Measurements from ENCODE around the gene SPATA9.
A peak's percentile ranks its signal among the peaks of the same experiment; 100 is the strongest.

SPATA9 gene

DNA sequence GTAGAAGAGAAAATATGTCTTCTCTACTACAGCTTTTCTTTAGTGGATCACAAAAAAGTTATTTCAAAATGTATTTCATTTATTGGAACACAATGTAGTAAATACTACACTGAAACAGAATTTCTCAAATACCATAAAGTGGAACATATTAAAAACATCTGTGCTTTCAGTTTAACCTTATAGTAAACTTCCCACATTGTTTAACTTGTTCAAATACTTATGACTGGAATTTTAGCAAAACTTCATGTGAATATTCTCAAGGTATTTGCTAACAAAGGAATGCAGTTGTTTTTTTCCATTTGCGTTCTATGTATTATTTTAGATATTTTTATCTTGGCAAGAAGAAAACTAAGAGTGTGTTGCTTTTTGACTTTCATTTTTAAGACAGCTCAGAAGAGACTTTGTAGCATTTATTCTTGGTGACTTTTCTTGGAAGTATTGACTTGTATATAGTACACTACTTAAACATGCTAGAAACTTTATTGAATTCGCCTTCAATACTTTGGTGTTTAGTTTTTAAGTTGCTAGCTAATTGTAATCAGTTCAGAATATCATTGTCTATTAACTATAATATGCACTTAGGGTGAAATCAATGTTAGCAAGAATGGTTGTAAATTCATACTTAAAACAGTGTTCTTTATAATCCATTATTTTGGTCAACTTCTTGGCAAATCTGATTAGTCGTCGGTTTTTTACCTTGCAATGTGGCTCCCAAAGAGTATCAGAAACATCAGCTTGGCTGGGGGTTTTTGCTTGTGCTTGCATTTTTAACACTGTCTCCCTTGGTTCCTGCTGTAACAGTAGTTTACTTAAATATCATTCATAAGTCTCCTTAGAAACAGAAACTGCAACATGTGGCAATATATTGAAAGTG is 43.4 kb upstream of the SPATA9 start:
- H2AFZ ChIP-seq (ENCODE audit: low read length, unreplicated experiment) = peak overlapping the region; percentile 70
- H3K4me1 ChIP-seq (ENCODE audit: control insufficient read depth, insufficient read depth, low read length, unreplicated experiment) = peaks cover 68% of the 10 kb centered on the region
- H3K36me3 ChIP-seq (ENCODE audit: insufficient read depth, low read length) = no peaks in the 10 kb centered on the region
- no peaks in the 10 kb centered on the region for H3K27me3 ChIP-seq (ENCODE audit: insufficient read depth, low read length)
- H3K79me2 ChIP-seq (ENCODE audit: control insufficient read depth, insufficient read depth, low read length, unreplicated experiment) = peaks cover under 1% of the 10 kb centered on the region
- H3K4me3 ChIP-seq (ENCODE audit: low read depth, low read length) = peak overlapping the region; percentile 68
- peak overlapping the region; percentile 56 for H3K27ac ChIP-seq (ENCODE audit: low read depth, low read length)

DNA sequence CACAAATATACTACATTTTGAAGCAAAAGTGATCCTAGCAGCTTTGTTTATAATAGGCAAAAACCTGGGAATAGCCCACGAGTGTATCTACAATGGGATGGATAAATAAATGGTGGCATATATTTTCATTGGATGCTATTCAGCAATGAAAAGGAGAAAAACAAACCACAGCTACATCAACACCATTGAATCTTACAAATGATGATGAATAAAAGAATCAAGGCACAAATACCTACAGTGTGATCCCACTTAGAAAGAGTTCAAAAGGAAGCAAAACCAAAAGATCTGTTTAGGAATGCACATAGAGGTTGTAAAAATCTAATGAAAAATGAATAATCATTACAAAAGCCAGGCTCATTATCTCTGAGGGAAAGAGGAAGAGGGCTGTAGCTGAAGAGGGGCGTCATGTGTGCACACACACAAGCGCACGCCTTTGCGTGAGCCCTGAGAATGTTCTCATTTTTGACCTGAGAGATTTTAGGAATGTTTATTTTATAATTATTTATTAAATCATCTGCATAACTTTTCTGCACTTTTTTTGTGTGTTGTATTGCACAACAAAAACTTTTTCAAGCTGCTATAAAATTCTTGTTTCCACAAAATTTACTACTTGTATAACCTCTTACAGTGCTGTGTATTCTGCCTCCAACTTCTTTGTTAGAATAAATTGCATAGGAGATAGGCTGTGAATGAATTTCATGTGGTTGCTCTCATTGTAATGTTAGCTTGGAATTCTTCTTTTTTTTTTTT is 42.5 kb upstream of the SPATA9 start:
- no peaks in the 10 kb centered on the region for H3K27me3 ChIP-seq (ENCODE audit: insufficient read depth, low read length)
- H2AFZ ChIP-seq (ENCODE audit: low read length, unreplicated experiment) = peak overlapping the region; percentile 70

DNA sequence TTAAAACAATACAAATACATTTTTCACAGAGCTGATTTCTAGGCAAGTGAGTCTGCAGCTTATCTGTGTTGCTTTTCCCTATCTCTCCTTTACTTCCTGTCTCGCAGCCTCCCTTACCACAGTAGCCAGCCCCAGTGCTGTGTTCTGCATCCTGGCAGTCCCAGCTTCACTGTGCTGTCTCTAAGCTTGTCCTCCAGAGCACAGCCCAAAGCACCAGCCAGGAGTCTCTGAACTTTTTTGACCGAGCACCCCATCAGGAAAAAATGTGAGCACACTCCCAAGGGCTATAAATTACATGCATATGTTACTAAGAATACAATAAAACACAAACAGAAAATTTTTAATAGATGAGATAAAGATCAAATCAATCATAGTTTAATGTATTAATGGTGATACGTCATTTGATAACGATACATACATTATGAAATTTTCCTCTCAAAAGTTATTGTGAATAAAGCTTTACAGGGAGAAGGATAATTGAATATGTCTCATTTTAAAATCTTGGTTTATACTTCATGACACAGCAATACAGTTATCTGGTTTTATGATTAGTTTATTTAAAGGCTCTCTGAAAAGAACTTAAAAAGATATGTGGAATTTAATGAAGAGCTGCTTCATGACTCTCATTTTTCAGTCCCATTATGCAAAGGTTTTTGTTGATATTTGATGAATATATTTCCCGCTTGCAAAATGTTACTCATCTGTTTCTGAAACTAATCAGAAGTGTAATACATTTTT is 41.0 kb upstream of the SPATA9 start:
- Histone ChIP-seq H3K79me2 (ENCODE audit: control insufficient read depth, insufficient read depth, low read length, unreplicated experiment) (no peaks in the 10 kb centered on the region), H3K36me3 (ENCODE audit: insufficient read depth, low read length) (no peaks in the 10 kb centered on the region), H3K4me1 (ENCODE audit: control insufficient read depth, insufficient read depth, low read length, unreplicated experiment) (peaks cover 57% of the 10 kb centered on the region), H3K27me3 (ENCODE audit: insufficient read depth, low read length) (no peaks in the 10 kb centered on the region), H3K27ac (ENCODE audit: low read depth, low read length) (peak overlapping the region; percentile 19; the same call in 1 of the 2 replicates), H3K4me3 (ENCODE audit: low read depth, low read length) (no peak overlapping the region), H2AFZ (ENCODE audit: low read length, unreplicated experiment) (peak overlapping the region; percentile 34)

More for the DNA sequence above, 42.5 kb upstream of the SPATA9 start:
- H3K36me3 ChIP-seq (ENCODE audit: insufficient read depth, low read length) = no peaks in the 10 kb centered on the region
- peak overlapping the region; percentile 68 for H3K4me3 ChIP-seq (ENCODE audit: low read depth, low read length)
- H3K27ac ChIP-seq (ENCODE audit: low read depth, low read length) = peak overlapping the region; percentile 56
- H3K4me1 ChIP-seq (ENCODE audit: control insufficient read depth, insufficient read depth, low read length, unreplicated experiment) = peaks cover 68% of the 10 kb centered on the region
- H3K79me2 ChIP-seq (ENCODE audit: control insufficient read depth, insufficient read depth, low read length, unreplicated experiment) = no peaks in the 10 kb centered on the region

DNA sequence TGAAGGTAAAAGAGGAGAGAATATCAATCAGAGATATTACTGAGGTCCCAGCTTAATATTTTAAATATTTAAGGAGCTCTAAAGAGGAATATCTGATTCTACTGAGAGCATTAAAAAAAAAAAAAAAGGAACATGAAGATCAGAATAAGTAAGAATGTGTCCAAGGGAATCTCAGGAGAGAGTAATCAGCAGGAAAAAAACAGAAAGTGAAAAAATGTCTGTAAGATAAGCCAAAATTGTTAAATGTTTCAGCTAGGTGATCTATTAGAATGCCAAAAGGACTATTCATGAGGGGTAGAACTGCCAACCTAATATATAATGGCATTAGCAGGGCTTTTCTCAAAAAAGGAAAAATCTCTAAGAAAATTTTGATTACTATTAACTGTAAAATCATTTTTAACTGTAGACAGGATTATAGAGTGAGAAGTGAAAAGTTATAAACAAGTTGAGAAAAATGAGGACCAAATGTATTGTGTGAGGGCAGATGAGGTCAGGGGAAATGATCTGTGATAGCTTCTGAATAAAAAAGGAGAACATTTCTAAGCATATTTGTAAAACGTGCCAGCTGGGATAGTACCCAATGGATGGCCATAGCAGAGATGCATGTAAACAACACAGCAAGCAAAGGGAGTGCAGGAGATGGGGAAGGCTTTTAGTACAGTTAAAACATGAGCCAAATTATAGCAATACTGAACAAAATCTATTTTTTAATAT is 38.9 kb upstream of the SPATA9 start:
- Histone ChIP-seq H3K4me1 (ENCODE audit: control insufficient read depth, insufficient read depth, low read length, unreplicated experiment) (peaks cover 36% of the 10 kb centered on the region), H3K36me3 (ENCODE audit: insufficient read depth, low read length) (no peaks in the 10 kb centered on the region), H3K27ac (ENCODE audit: low read depth, low read length) (no peak overlapping the region), H2AFZ (ENCODE audit: low read length, unreplicated experiment) (no peak overlapping the region), H3K4me3 (ENCODE audit: low read depth, low read length) (no peak overlapping the region), H3K79me2 (ENCODE audit: control insufficient read depth, insufficient read depth, low read length, unreplicated experiment) (no peaks in the 10 kb centered on the region), H3K27me3 (ENCODE audit: insufficient read depth, low read length) (no peaks in the 10 kb centered on the region)

DNA sequence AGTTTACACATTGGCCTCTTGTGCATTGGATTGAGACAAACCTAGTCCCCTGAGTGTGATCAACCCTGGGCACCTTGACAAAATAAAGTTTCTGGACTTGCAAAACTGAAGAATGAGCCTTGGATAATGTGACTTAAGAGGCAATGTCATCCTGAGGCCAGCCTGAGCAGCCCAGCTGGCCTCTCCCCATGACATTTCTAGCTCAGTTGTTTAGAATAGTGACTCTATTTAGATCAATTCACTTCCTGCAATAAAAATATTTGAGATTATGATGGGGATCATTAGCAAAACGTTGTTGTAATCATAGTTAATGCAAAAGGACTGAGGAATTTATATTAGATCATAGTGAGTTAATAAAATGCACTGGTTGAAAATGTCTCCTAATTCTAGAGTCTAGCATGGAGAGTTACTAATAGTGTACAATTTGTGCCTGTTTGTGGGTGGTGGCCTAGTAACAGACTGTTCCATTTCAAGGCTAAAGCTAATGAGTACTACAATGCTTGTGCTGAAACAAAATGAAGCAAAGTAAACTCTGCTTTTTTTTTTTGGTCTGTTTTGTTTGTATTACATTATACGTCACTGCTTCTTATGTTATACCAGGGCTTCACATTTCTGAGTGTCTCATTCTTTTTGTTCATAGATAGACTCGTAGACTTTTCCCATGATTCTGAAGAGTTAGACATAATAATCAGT is 37.4 kb upstream of the SPATA9 start:
- no peaks in the 10 kb centered on the region for H3K36me3 ChIP-seq (ENCODE audit: insufficient read depth, low read length)
- H2AFZ ChIP-seq (ENCODE audit: low read length, unreplicated experiment) = no peak overlapping the region
- no peaks in the 10 kb centered on the region for H3K79me2 ChIP-seq (ENCODE audit: control insufficient read depth, insufficient read depth, low read length, unreplicated experiment)
- H3K27ac ChIP-seq (ENCODE audit: low read depth, low read length) = no peak overlapping the region
- H3K4me3 ChIP-seq (ENCODE audit: low read depth, low read length) = no peak overlapping the region
- H3K4me1 ChIP-seq (ENCODE audit: control insufficient read depth, insufficient read depth, low read length, unreplicated experiment) = peaks cover 37% of the 10 kb centered on the region
- no peaks in the 10 kb centered on the region for H3K27me3 ChIP-seq (ENCODE audit: insufficient read depth, low read length)

DNA sequence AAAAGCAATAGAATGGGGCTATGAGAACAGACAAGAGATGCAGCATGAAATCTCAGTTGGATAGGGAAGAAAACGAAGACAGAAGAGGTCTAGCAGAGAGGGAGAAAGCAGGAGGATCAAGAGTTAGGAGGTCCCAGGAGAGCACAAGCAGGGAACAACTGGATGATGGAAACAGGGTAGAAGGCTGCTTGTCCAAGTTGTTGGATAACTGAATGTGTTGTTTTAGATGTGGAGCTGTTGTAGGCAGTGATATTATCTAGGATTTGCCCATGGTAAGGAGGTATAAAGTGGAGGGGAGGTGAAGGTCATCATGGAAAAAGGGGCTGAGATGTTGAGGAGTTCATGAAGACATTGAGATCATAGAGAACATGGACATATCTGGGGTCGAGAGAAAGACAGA is 35.9 kb upstream of the SPATA9 start:
- no peak overlapping the region for H2AFZ ChIP-seq (ENCODE audit: low read length, unreplicated experiment)
- no peaks in the 10 kb centered on the region for H3K27me3 ChIP-seq (ENCODE audit: insufficient read depth, low read length)
- no peaks in the 10 kb centered on the region for H3K36me3 ChIP-seq (ENCODE audit: insufficient read depth, low read length)
- H3K4me3 ChIP-seq (ENCODE audit: low read depth, low read length) = no peak overlapping the region
- peaks cover 34% of the 10 kb centered on the region for H3K4me1 ChIP-seq (ENCODE audit: control insufficient read depth, insufficient read depth, low read length, unreplicated experiment)
- no peak overlapping the region for H3K27ac ChIP-seq (ENCODE audit: low read depth, low read length)
- no peaks in the 10 kb centered on the region for H3K79me2 ChIP-seq (ENCODE audit: control insufficient read depth, insufficient read depth, low read length, unreplicated experiment)

DNA sequence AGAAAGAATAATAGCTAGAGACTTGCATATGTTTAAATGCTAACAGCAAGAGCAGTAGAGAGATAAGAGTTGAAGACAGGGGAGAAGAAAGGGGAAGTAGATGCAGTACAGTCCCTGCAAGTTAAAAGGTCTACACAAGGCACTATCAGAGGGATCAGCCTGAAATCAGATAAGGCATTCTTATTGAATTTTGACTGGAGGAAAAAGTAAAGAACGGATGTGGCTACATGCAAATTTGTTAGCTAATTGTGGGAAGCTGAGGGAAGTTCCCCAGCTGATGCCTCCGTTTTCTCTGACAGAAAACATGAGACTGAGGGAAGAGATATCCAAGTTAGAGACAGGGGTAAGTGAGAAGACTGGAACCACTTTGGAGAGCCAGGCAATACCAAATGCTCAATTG is 35.4 kb upstream of the SPATA9 start:
- Histone ChIP-seq H3K4me3 (ENCODE audit: low read depth, low read length) (no peak overlapping the region), H3K4me1 (ENCODE audit: control insufficient read depth, insufficient read depth, low read length, unreplicated experiment) (peaks cover 28% of the 10 kb centered on the region), H3K36me3 (ENCODE audit: insufficient read depth, low read length) (no peaks in the 10 kb centered on the region), H3K27me3 (ENCODE audit: insufficient read depth, low read length) (no peaks in the 10 kb centered on the region), H3K79me2 (ENCODE audit: control insufficient read depth, insufficient read depth, low read length, unreplicated experiment) (no peaks in the 10 kb centered on the region), H2AFZ (ENCODE audit: low read length, unreplicated experiment) (no peak overlapping the region), H3K27ac (ENCODE audit: low read depth, low read length) (no peak overlapping the region)

DNA sequence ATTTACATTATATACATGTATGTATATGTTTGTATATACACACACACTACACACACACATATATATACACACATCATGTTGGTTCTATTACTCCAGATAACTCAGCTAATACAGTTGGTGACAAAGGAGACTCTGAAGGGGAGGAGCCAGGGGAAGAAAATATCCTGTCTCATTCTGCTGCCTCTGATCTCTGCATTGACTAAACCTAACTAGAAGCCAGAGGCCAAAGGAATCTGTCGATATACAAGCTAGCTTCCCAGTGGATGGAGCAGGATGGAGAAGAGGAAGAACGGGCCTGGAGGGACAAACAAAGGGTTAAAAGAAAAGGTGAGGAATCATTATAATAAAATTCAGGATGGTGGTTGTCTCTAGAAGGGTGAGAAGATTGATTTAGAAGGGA is 34.6 kb upstream of the SPATA9 start:
- Histone ChIP-seq H3K79me2 (ENCODE audit: control insufficient read depth, insufficient read depth, low read length, unreplicated experiment) (no peaks in the 10 kb centered on the region), H3K36me3 (ENCODE audit: insufficient read depth, low read length) (no peaks in the 10 kb centered on the region), H3K27ac (ENCODE audit: low read depth, low read length) (no peak overlapping the region), H3K27me3 (ENCODE audit: insufficient read depth, low read length) (no peaks in the 10 kb centered on the region), H3K4me1 (ENCODE audit: control insufficient read depth, insufficient read depth, low read length, unreplicated experiment) (peaks cover 33% of the 10 kb centered on the region), H3K4me3 (ENCODE audit: low read depth, low read length) (no peak overlapping the region), H2AFZ (ENCODE audit: low read length, unreplicated experiment) (no peak overlapping the region)

DNA sequence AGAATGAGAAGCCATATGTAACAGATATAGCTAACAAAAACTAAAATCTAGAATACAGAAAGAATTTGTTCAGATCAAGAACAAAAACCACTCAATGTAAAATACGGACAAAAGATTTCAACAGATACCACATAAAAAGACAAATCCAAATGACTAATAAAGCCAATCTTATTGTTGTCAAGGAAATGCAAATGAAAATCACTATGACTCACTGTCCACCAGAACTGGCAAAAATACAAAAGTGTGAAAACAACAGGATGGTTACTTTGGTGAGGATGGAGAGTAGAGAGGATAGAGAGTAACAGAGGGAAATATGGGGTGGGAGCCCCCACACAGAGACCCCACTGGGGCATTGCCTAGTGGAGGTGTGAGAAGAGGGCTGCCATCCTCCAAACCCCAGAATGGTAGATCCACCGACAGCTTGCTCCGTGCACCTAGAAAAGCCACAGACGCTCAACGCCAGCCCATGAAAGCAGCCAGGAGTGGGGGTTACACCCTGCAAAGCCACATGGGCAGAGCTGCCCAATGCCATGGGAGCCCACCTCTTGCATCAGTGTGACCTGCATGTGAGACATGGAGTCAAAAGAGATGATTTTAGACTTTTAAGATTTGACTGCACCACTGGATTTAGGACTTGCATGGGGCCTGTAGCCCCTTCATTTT is 33.1 kb upstream of the SPATA9 start:
- Histone ChIP-seq H3K79me2 (ENCODE audit: control insufficient read depth, insufficient read depth, low read length, unreplicated experiment) (no peaks in the 10 kb centered on the region), H3K27ac (ENCODE audit: low read depth, low read length) (peak overlapping the region; percentile 80), H2AFZ (ENCODE audit: low read length, unreplicated experiment) (no peak overlapping the region), H3K4me1 (ENCODE audit: control insufficient read depth, insufficient read depth, low read length, unreplicated experiment) (peaks cover 37% of the 10 kb centered on the region), H3K36me3 (ENCODE audit: insufficient read depth, low read length) (no peaks in the 10 kb centered on the region), H3K4me3 (ENCODE audit: low read depth, low read length) (no peak overlapping the region), H3K27me3 (ENCODE audit: insufficient read depth, low read length) (no peaks in the 10 kb centered on the region)

All from ACC112 (cell line).